H9 (cell line): ENCODE data around the gene DNAJC7. TPM values are rescaled to one million over a fixed set of nuclear protein-coding genes. Genes with fewer than 3 reads are reported as not detected.

Experiments used
- DNase-seq: peaks from one replicate; pipeline ENCODE4 v3.0.0-alpha.2; 2017
- H2AFZ ChIP-seq: one replicate; pipeline ENCODE4 v1.6.1; 2013; ENCODE audit warnings: mild to moderate bottlenecking, low read length, control low read depth, moderate library complexity
- H2AK5ac ChIP-seq: 2 replicates; pipeline ENCODE4 v1.6.1; 2013; ENCODE audit warnings: low read length, control low read depth, mixed read lengths; ENCODE audit not compliant: insufficient read length
- H2BK120ac ChIP-seq: one replicate; pipeline ENCODE4 v1.6.1; 2013; ENCODE audit warnings: low read depth, mild to moderate bottlenecking, low read length, control low read depth, inconsistent platforms; ENCODE audit not compliant: poor library complexity, severe bottlenecking
- H2BK12ac ChIP-seq: 2 replicates; pipeline ENCODE4 v1.6.1; 2013; ENCODE audit warnings: low read length, control low read depth, mixed read lengths, low read depth; ENCODE audit not compliant: insufficient read length
- H2BK15ac ChIP-seq: 2 replicates; pipeline ENCODE4 v1.6.1; 2013; ENCODE audit warnings: low read depth, low read length, control low read depth
- H2BK20ac ChIP-seq: one replicate; pipeline ENCODE4 v1.6.1; 2013; ENCODE audit warnings: low read depth, mild to moderate bottlenecking, low read length, control low read depth, inconsistent platforms; ENCODE audit not compliant: poor library complexity, severe bottlenecking
- H2BK5ac ChIP-seq: 2 replicates; pipeline ENCODE4 v1.6.1; 2013; ENCODE audit warnings: low read length, control low read depth, mixed read lengths; ENCODE audit not compliant: insufficient read length
- H3K14ac ChIP-seq: 2 replicates; pipeline ENCODE4 v1.6.1; 2013; ENCODE audit warnings: low read length, control low read depth; ENCODE audit not compliant: insufficient read depth
- H3K18ac ChIP-seq: 2 replicates; pipeline ENCODE4 v1.6.1; 2013; ENCODE audit warnings: low read depth, mild to moderate bottlenecking, mixed read lengths, low read length, control low read depth; ENCODE audit not compliant: insufficient read length
- H3K23ac ChIP-seq: 2 replicates; pipeline ENCODE4 v1.6.1; 2013; ENCODE audit warnings: low read length, control low read depth, mixed read lengths, low read depth; ENCODE audit not compliant: insufficient read length
- H3K23me2 ChIP-seq: 2 replicates; pipeline ENCODE4 v1.6.1; 2013; ENCODE audit warnings: low read depth, mild to moderate bottlenecking, mixed read lengths, low read length, control low read depth; ENCODE audit not compliant: insufficient read length, poor library complexity, severe bottlenecking
- H3K27ac ChIP-seq: 2 replicates; pipeline ENCODE4 v1.5.1; 2013; ENCODE audit warnings: low read length, control low read depth, mixed read lengths, low read depth; ENCODE audit not compliant: insufficient read length
- H3K27me3 ChIP-seq: 2 replicates; pipeline ENCODE4 v1.6.1; 2013; ENCODE audit warnings: low read length, control low read depth, inconsistent platforms; ENCODE audit not compliant: insufficient read depth
- H3K4ac ChIP-seq: 2 replicates; pipeline ENCODE4 v1.6.1; 2013; ENCODE audit warnings: low read depth, mild to moderate bottlenecking, control low read depth, inconsistent platforms, low read length, moderate library complexity
- H3K4me1 ChIP-seq: 2 replicates; pipeline ENCODE4 v1.6.1; 2013; ENCODE audit warnings: low read length, control low read depth, inconsistent platforms; ENCODE audit not compliant: insufficient read depth
- H3K4me2 ChIP-seq: 2 replicates; pipeline ENCODE4 v1.6.1; 2013; ENCODE audit warnings: low read length, control low read depth, mixed read lengths; ENCODE audit not compliant: insufficient read length, insufficient read depth
- H3K56ac ChIP-seq: 2 replicates; pipeline ENCODE4 v1.6.1; 2013; ENCODE audit warnings: low read depth, mild to moderate bottlenecking, mixed read lengths, low read length, control low read depth; ENCODE audit not compliant: insufficient read length
- H3K79me1 ChIP-seq: 2 replicates; pipeline ENCODE4 v1.6.1; 2013; ENCODE audit warnings: low read depth, mild to moderate bottlenecking, moderate library complexity, low read length, control low read depth, inconsistent platforms; ENCODE audit not compliant: insufficient read depth, poor library complexity, severe bottlenecking
- H3K79me2 ChIP-seq: 2 replicates; pipeline ENCODE4 v1.6.1; 2013; ENCODE audit warnings: low read length, control low read depth, inconsistent platforms; ENCODE audit not compliant: insufficient read depth
- H3K9ac ChIP-seq: 2 replicates; pipeline ENCODE4 v1.6.1; 2013; ENCODE audit warnings: low read length, control low read depth, mixed read lengths; ENCODE audit not compliant: insufficient read length; ENCODE audit errors: extremely low read depth
- H3K9me3 ChIP-seq: one replicate; pipeline ENCODE4 v1.6.1; 2013; ENCODE audit warnings: low read depth, low read length, inconsistent platforms; ENCODE audit not compliant: control insufficient read depth
- H3T11ph ChIP-seq: one replicate; pipeline ENCODE4 v1.6.1; 2013; ENCODE audit warnings: mild to moderate bottlenecking, low read length, control low read depth, inconsistent platforms
- H4K20me1 ChIP-seq: one replicate; pipeline ENCODE4 v1.6.1; 2013; ENCODE audit not compliant: control insufficient read depth, insufficient read length, insufficient read depth
- H4K5ac ChIP-seq: 2 replicates; pipeline ENCODE4 v1.6.1; 2013; ENCODE audit warnings: low read depth, mild to moderate bottlenecking, mixed read lengths, low read length, control low read depth; ENCODE audit not compliant: insufficient read length
- H4K8ac ChIP-seq: replicated peaks from 2 replicates; pipeline ENCODE4 v1.6.1; 2013; ENCODE audit warnings: low read length, control low read depth, mixed read lengths, low read depth; ENCODE audit not compliant: insufficient read length
- H4K91ac ChIP-seq: 2 replicates; pipeline ENCODE4 v1.6.1; 2013; ENCODE audit warnings: low read depth, mild to moderate bottlenecking, moderate library complexity, mixed read lengths, low read length, control low read depth; ENCODE audit not compliant: insufficient read length
- H3K27ac Mint-ChIP-seq, 3 experiments: 2 replicates in 2 of 3; 3 replicates in 1 of 3; pipeline ENCODE4 v1.8.0; 2020 to 2021; ENCODE audit warnings: mixed read lengths in 3 of 3, mild to moderate bottlenecking in 1 of 3, moderate library complexity in 1 of 3
- H3K27me3 Mint-ChIP-seq: 2 replicates; pipeline ENCODE4 v1.8.0; 2021; ENCODE audit warnings: low read depth, mild to moderate bottlenecking, moderate library complexity, mixed read lengths
- H3K36me3 Mint-ChIP-seq, 3 experiments: 2 replicates in 2 of 3; 3 replicates in 1 of 3; pipeline ENCODE4 v1.8.0; 2020 to 2021; ENCODE audit warnings: low read depth in 3 of 3, mixed read lengths in 3 of 3; ENCODE audit not compliant: insufficient read depth in 1 of 3
- H3K4me1 Mint-ChIP-seq, 2 experiments: 2 replicates each; pipeline ENCODE4 v1.8.0; 2020; ENCODE audit warnings: mixed read lengths in 2 of 2
- H3K4me3 Mint-ChIP-seq, 2 experiments: 2 replicates in 1 of 2; 3 replicates in 1 of 2; pipeline ENCODE4 v1.8.0; 2020 to 2021; ENCODE audit warnings: mild to moderate bottlenecking in 2 of 2, mixed read lengths in 2 of 2, moderate library complexity in 1 of 2
- H3K9me3 Mint-ChIP-seq, 2 experiments: 2 replicates in 1 of 2; 3 replicates in 1 of 2; pipeline ENCODE4 v1.8.0; 2020; ENCODE audit warnings: mild to moderate bottlenecking in 2 of 2, mixed read lengths in 2 of 2, moderate library complexity in 1 of 2
- WGBS: extraction: QIAGEN DNeasy Blood & Tissue Kit; methylation state at CpG from one replicate; pipeline ENCODE4 v1.1.7; 2013; ENCODE audit warnings: missing lambda C conversion rate, low lambda C conversion rate, mixed read lengths; ENCODE audit not compliant: insufficient read length; ENCODE audit errors: extremely low coverage; 5-methylcytosine and 5-hydroxymethylcytosine counted together
- total RNA-seq: library from RNA; stranded (reverse); gene quantifications from 2 replicates; pipeline ENCODE4 v1.2.1, GENCODE V29; 2021
- TF ChIP-seq, protein P1 (sequence below): fragments of 200-600 bp; sonication (generic); conservative IDR thresholded peaks from 3 replicates; pipeline ENCODE4 v1.8.0; 2021; ENCODE audit warnings: antibody characterized with exemption, mild to moderate bottlenecking

DNAJC7 gene
- total RNA-seq, 1 experiment from 2014 or later, result 141 TPM

DNA sequence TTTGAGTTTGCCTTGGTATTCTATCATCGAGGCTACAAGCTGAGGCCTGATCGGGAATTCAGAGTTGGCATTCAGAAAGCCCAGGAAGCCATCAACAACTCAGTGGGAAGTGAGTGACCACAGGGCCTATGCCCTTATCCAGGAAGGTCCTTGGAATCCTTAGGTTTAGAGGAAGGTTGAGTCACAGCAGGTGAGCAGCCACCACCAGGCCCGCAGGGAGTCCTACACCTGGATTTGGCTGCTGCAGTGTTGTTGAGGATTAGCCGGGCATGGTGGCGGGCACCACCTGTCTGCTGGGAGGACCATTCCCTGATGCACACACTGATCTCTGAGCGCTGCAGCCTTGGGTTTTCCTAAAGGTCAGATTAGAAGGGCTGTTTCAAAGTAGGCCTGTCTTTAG is 81.6 kb downstream of the DNAJC7 start:
- Histone ChIP-seq H3K27me3 (no peaks in the 10 kb centered on the region), H3K9me3 (no peaks in the 10 kb centered on the region), H3K23ac (no peak overlapping the region), H3K4me1 (no peaks in the 10 kb centered on the region), H2AK5ac (no peak overlapping the region), H2BK15ac (no peak overlapping the region), H3K79me1 (no peaks in the 10 kb centered on the region), H4K8ac (no peak overlapping the region), H2BK20ac (no peak overlapping the region), H3K9ac (no peak overlapping the region), H4K20me1 (no peaks in the 10 kb centered on the region), H2BK5ac (no peak overlapping the region), H3K79me2 (no peaks in the 10 kb centered on the region), H2BK12ac (no peak overlapping the region), H3K4ac (no peak overlapping the region), H3K4me2 (no peak overlapping the region), H2AFZ (no peak overlapping the region), H4K5ac (no peak overlapping the region), H4K91ac (no peak overlapping the region), H2BK120ac (no peak overlapping the region), H3K14ac (no peak overlapping the region), H3K56ac (no peak overlapping the region), H3T11ph (no peak overlapping the region), H3K27ac (no peak overlapping the region), H3K18ac (no peak overlapping the region), H3K23me2 (no peaks in the 10 kb centered on the region)
- Mint-ChIP-seq H3K27ac (no peak overlapping the region; a peak in 1 of 7 replicates), H3K4me3 (no peak overlapping the region), H3K4me1 (peaks cover 10% of the 10 kb centered on the region in 2 experiments; a peak in 3 of 4 replicates), H3K36me3 (peaks cover 0 to 3% (median 0%) of the 10 kb centered on the region in 3 experiments; a peak in 1 of 7 replicates), H3K27me3 (no peaks in the 10 kb centered on the region), H3K9me3 (no peaks in the 10 kb centered on the region)
- DNase-seq, result no peak
- no CpG with 5 or more reads among the region's 6 CpGs for WGBS
- TF ChIP-seq, protein P1, sequence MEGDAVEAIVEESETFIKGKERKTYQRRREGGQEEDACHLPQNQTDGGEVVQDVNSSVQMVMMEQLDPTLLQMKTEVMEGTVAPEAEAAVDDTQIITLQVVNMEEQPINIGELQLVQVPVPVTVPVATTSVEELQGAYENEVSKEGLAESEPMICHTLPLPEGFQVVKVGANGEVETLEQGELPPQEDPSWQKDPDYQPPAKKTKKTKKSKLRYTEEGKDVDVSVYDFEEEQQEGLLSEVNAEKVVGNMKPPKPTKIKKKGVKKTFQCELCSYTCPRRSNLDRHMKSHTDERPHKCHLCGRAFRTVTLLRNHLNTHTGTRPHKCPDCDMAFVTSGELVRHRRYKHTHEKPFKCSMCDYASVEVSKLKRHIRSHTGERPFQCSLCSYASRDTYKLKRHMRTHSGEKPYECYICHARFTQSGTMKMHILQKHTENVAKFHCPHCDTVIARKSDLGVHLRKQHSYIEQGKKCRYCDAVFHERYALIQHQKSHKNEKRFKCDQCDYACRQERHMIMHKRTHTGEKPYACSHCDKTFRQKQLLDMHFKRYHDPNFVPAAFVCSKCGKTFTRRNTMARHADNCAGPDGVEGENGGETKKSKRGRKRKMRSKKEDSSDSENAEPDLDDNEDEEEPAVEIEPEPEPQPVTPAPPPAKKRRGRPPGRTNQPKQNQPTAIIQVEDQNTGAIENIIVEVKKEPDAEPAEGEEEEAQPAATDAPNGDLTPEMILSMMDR, result no peak
